ENCODE data around the gene UFC1. TPM values are rescaled to one million over a fixed set of nuclear protein-coding genes. Genes with fewer than 3 reads are reported as not detected.

UFC1 gene
- total and polyA plus RNA-seq, 4 donors, result 99.6 to 149 (median 112) TPM

GRCh38 chr1:161185732-161186311, 32.0 kb downstream of the UFC1 start:
- Histone ChIP-seq H3K27me3 (ENCODE audit: control insufficient read depth in 3 of 3, insufficient read depth in 3 of 3, low read length in 2 of 3) (no peaks in the 10 kb centered on the region), H3K4me3 (no peak overlapping the region), H3K27ac (ENCODE audit: low read depth in 1 of 2, low read length in 1 of 2) (peak overlapping the region; percentile 22 to 77), H3K36me3 (ENCODE audit: control insufficient read depth in 4 of 4, insufficient read depth in 4 of 4, low read length in 4 of 4) (no peaks in the 10 kb centered on the region), H3K4me1 (ENCODE audit: control insufficient read depth in 5 of 5, insufficient read depth in 5 of 5, low read length in 5 of 5) (peaks cover 3 to 6% (median 5%) of the 10 kb centered on the region in 5 donors), H3K9me3 (ENCODE audit: control insufficient read depth in 4 of 4, insufficient read depth in 3 of 4, low read length in 3 of 4) (no peaks in the 10 kb centered on the region), H3K9ac (ENCODE audit: insufficient read depth in 1 of 2, low read length in 2 of 2) (no peak overlapping the region)
- DNase-seq (no peak), ATAC-seq (ENCODE audit: insufficient read depth, low FRiP score) (peak; percentile 44)
- TF ChIP-seq, protein P1, sequence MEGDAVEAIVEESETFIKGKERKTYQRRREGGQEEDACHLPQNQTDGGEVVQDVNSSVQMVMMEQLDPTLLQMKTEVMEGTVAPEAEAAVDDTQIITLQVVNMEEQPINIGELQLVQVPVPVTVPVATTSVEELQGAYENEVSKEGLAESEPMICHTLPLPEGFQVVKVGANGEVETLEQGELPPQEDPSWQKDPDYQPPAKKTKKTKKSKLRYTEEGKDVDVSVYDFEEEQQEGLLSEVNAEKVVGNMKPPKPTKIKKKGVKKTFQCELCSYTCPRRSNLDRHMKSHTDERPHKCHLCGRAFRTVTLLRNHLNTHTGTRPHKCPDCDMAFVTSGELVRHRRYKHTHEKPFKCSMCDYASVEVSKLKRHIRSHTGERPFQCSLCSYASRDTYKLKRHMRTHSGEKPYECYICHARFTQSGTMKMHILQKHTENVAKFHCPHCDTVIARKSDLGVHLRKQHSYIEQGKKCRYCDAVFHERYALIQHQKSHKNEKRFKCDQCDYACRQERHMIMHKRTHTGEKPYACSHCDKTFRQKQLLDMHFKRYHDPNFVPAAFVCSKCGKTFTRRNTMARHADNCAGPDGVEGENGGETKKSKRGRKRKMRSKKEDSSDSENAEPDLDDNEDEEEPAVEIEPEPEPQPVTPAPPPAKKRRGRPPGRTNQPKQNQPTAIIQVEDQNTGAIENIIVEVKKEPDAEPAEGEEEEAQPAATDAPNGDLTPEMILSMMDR (IDR thresholded peaks at IDR 0.05; ENCODE audit: control extremely low read depth, extremely low read depth), result no peak
- 9 to 21% methylated on average over 2 of the region's 2 CpGs for WGBS, 2 donors

DNA sequence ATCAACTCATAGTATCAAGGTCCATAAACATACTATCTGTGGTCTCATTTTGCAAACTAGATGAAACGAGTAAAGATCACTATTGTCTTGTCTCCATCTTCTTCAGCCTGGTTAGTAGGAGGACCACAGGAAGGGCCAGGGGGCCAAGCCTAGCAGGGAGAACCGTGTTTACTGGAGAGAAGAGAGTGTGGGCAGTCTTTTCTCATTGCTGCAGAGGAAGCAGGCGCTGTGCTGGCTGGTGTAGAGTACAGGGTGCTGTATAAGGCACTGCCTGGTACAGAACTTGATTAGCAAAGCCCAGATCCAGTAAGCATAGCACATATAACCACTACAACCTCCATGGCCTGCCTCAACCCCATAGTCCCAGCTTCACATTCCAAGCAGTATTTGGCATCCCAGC, 33.5 kb downstream of the UFC1 start:
- H3K4me3 ChIP-seq, result no peak overlapping the region
- DNase-seq (no peak), ATAC-seq (ENCODE audit: insufficient read depth, low FRiP score) (no peak)
- TF ChIP-seq, protein P1 (IDR thresholded peaks at IDR 0.05; ENCODE audit: control extremely low read depth, extremely low read depth), result no peak
- H3K4me1 ChIP-seq (ENCODE audit: control insufficient read depth in 5 of 5, insufficient read depth in 5 of 5, low read length in 5 of 5), result peaks cover 3 to 6% (median 5%) of the 10 kb centered on the region in 5 donors
- 73 to 78% methylated on average over 3 of the region's 3 CpGs for WGBS, 2 donors
- no peaks in the 10 kb centered on the region for H3K27me3 ChIP-seq (ENCODE audit: control insufficient read depth in 3 of 3, insufficient read depth in 3 of 3, low read length in 2 of 3)
- H3K36me3 ChIP-seq (ENCODE audit: control insufficient read depth in 4 of 4, insufficient read depth in 4 of 4, low read length in 4 of 4), result peaks cover 0 to 2% (median 0%) of the 10 kb centered on the region in 4 donors
- H3K27ac ChIP-seq (ENCODE audit: low read depth in 1 of 2, low read length in 1 of 2), result no peak overlapping the region
- no peak overlapping the region for H3K9ac ChIP-seq (ENCODE audit: insufficient read depth in 1 of 2, low read length in 2 of 2)
- no peaks in the 10 kb centered on the region for H3K9me3 ChIP-seq (ENCODE audit: control insufficient read depth in 4 of 4, insufficient read depth in 3 of 4, low read length in 3 of 4)

DNA sequence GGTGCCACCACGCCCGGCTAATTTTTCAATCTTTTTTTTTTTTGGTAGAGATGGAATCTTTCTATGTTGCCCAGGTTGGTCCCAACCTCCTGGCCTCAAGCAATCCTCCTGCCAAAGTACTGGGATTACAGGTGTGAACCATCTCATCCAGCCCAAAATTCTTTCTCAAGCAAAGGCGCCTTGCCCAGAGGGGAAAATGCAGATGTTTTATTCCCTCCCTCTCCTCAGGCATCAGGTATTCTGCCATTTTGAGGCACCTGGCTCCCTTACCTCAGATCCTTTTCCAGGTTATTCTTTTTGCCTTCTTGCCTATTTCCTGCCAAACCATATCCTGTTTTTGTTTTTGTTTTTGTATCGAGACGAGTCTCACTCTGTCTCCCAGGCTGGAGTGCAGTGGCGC, 34.6 kb downstream of the UFC1 start:
- Histone ChIP-seq H3K9ac (ENCODE audit: insufficient read depth in 1 of 2, low read length in 2 of 2) (no peak overlapping the region), H3K4me1 (ENCODE audit: control insufficient read depth in 5 of 5, insufficient read depth in 5 of 5, low read length in 5 of 5) (peaks cover 3 to 7% (median 5%) of the 10 kb centered on the region in 5 donors), H3K36me3 (ENCODE audit: control insufficient read depth in 4 of 4, insufficient read depth in 4 of 4, low read length in 4 of 4) (peaks cover 0 to 2% (median 0%) of the 10 kb centered on the region in 4 donors), H3K4me3 (no peak overlapping the region), H3K27ac (ENCODE audit: low read depth in 1 of 2, low read length in 1 of 2) (no peak overlapping the region), H3K27me3 (ENCODE audit: control insufficient read depth in 3 of 3, insufficient read depth in 3 of 3, low read length in 2 of 3) (no peaks in the 10 kb centered on the region), H3K9me3 (ENCODE audit: control insufficient read depth in 4 of 4, insufficient read depth in 3 of 4, low read length in 3 of 4) (no peaks in the 10 kb centered on the region)
- DNase-seq (no peak), ATAC-seq (ENCODE audit: insufficient read depth, low FRiP score) (no peak)
- 73 to 79% methylated on average over 6 of the region's 6 CpGs for WGBS, 2 donors
- TF ChIP-seq, protein P1 (IDR thresholded peaks at IDR 0.05; ENCODE audit: control extremely low read depth, extremely low read depth), result no peak

DNA sequence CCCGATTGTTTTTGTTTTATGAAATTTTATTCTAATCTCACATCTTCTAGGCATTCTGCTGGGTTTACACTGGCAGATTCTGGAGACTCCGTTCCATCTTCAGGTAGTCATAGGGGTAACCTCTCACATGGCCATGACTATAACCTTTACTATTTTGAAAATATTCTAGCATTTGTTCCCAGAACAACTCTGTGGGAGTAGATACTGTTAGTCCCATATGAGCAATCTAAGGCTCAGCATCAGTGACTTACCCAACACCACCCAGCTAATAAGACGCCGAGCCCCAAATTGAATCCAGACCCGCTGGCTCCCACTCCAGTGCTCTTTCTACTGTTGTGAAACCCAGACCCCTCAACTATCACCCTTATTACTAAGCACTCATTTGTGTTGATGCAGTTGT, 35.3 kb downstream of the UFC1 start:
- Histone ChIP-seq H3K27ac (ENCODE audit: low read depth in 1 of 2, low read length in 1 of 2) (no peak overlapping the region), H3K9ac (ENCODE audit: insufficient read depth in 1 of 2, low read length in 2 of 2) (no peak overlapping the region), H3K36me3 (ENCODE audit: control insufficient read depth in 4 of 4, insufficient read depth in 4 of 4, low read length in 4 of 4) (peaks cover 0 to 4% (median 0%) of the 10 kb centered on the region in 4 donors), H3K4me3 (no peak overlapping the region), H3K4me1 (ENCODE audit: control insufficient read depth in 5 of 5, insufficient read depth in 5 of 5, low read length in 5 of 5) (peaks cover 3 to 7% (median 5%) of the 10 kb centered on the region in 5 donors), H3K9me3 (ENCODE audit: control insufficient read depth in 4 of 4, insufficient read depth in 3 of 4, low read length in 3 of 4) (no peaks in the 10 kb centered on the region), H3K27me3 (ENCODE audit: control insufficient read depth in 3 of 3, insufficient read depth in 3 of 3, low read length in 2 of 3) (no peaks in the 10 kb centered on the region)
- ATAC-seq (ENCODE audit: insufficient read depth, low FRiP score), result no peak
- WGBS, 2 donors, result 96 to 98% methylated on average over 5 of the region's 5 CpGs
- DNase-seq, result no peak
- TF ChIP-seq, protein P1 (IDR thresholded peaks at IDR 0.05; ENCODE audit: control extremely low read depth, extremely low read depth), result no peak

All from lung (tissue), 12 donors.